ENCODE data around the gene MYOM1.
A peak's percentile ranks its signal among the peaks of the same experiment; 100 is the strongest.
"Not testable (repeated sequence)": the region's sequence is repeated elsewhere in the genome, so short reads cannot be mapped to it uniquely, and the experiment has no call there.

MYOM1 gene

GRCh38 chr18:3053081-3053480 is 166.7 kb downstream of the MYOM1 start:
- DNase-seq = no peak

DNA sequence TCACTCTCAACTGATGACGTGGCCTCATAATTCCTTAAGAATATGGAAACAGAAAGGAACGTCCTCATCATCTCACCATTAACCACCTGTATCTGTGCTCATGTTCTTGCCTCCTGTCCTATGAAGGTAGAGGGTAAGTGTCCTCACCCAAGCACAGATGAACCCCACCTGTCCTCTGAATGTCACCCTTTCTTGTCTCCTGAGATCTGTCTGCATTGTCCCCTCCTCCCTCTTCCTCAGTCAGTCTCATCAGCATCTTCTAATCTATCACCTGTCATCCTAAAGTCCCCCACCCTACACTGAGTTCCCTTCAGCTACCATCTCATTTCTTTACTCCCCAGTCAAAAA is 167.4 kb downstream of the MYOM1 start:
- no peak for DNase-seq

GRCh38 chr18:3051718-3052410 is 167.9 kb downstream of the MYOM1 start:
- DNase-seq = peak; percentile 34

DNA sequence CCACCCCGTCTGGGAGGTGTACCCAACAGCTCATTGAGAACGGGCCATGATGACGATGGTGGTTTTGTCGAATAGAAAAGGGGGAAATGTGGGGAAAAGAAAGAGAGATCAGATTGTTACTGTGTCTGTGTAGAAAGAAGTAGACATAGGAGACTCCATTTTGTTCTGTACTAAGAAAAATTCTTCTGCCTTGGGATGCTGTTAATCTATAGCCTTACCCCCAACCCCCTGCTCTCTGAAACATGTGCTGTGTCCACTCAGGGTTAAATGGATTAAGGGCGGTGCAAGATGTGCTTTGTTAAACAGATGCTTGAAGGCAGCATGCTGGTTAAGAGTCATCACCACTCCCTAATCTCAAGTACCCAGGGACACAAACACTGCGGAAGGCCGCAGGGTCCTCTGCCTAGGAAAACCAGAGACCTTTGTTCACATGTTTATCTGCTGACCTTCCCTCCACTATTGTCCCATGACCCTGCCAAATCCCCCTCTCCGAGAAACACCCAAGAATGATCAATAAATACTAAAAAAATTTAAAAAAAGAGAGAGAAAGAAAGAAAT is 169.8 kb downstream of the MYOM1 start:
- not testable (repeated sequence) for DNase-seq

DNA sequence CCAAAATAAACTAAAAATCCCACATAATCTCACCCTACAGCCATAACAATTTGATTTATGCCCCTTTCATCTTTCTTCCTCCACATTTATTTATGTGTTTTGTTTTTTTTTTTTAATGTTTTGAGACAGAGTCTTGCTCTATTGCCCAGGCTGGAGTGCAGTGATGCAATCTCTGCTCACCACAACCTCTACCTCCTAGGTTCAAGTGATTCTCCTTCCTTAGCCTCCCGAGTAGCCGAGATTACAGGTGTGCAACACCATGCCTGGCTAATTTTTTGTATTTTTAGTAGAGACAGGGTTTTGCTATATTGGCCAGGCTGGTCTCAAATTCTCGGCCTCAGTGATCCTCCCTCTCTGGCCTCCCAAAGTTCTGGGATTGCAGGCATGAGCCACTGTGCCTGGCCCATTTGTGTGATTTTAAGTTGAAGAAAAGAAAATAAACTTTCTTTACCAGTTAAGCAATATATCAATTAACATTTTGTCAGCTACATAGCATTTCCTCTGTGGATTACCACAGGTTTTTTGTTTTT is 170.9 kb downstream of the MYOM1 start:
- DNase-seq = no peak

DNA sequence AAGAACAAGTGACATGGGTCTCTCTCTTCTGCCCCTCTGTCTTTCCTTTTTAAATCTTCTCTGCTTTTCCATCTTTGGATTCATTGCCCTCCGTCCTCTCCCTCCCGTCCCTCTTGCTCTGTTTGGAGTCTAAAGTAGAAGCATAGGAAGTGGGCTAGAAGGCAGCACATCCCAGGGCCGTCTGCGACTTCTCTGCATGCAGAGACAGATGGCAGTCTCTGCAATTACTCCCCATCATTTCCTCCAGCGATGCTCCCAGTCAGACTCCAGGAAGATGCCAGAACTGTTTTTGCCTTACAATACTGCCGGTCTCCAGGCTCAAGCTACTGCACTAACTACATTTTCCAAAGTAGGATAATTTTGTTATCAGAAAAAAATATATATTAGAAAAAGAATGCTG is 171.6 kb downstream of the MYOM1 start:
- DNase-seq = no peak

GRCh38 chr18:3046216-3046808 is 173.5 kb downstream of the MYOM1 start:
- no peak for DNase-seq

DNA sequence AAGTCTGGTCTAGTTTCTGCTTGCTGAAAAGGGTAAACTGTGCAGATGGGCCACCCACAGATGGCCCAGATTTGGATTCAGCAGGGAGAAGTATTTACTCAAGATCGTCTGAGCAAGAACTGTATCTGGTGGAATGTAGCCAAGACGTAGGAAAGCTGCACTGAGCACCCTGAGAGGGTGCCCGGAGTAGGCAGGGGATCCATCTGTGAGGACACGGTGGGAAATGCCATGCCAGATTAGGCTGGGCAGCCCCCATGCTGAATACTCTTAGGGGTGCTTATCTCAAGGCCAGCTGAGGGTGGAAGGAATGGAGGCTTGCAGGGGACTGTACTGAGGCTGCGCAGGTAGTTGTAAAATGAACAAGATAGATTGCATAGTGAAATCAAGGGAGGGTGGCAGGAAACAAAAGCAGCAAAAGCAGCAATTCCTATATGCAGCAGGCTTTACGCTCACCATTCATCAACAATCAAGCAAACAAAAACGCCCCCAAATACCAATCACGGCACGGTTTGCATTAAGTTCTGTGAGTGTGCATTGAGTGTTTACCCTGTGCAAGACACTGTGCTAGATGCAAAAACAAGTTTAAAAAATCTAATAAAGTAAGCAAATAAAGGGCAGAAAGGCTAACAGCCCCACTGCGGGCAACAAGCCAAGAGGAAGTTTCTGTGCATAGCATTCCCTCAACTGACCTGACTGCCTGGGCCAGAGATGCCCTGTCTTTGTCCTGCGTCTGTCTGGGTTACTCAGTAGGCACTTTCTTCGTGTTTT is 174.7 kb downstream of the MYOM1 start:
- peak; percentile 59 for DNase-seq

GRCh38 chr18:3042379-3042778 is 177.4 kb downstream of the MYOM1 start:
- no peak for DNase-seq

DNA sequence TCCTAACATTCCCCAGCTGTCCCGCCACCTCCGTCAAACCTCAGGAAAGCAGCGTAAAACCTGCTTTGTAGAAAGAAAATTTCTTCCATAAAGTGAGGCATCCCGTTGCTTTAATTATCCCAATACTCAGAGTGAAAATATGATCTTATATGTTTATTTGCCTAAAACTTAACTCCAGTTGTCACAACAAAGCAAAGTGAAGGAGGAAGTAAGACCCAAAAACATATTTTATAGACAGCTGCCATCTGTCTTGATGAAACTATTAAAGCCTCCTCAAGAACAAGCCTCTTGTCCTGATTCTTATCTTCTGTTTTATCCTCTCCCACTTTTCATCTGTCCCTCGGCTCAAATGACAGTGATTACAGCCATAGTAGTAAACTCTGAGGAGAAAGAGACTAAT is 177.9 kb downstream of the MYOM1 start:
- DNase-seq = no peak

DNA sequence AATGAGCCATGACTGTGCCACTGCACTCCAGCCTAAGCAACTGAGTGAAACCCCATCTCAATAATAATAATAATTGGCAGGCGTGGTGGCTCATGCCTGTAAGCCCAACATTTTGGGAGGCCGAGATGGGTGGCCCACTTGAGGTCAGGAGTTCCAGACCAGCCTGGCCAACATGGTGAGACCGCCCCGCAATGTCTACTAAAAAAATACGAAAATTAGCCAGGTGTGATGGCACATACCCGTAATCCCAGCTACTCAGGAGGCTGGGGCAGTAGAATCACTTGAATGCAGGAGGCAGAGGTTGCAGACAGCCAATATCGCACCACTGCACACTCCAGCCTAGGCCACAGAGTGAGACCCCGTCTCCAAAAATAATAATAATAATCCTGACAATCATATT is 178.9 kb downstream of the MYOM1 start:
- no peak for DNase-seq

- DNase-seq = no peak
Observed at GRCh38 chr18:3040173-3040572, 179.6 kb downstream of the MYOM1 start.

DNA sequence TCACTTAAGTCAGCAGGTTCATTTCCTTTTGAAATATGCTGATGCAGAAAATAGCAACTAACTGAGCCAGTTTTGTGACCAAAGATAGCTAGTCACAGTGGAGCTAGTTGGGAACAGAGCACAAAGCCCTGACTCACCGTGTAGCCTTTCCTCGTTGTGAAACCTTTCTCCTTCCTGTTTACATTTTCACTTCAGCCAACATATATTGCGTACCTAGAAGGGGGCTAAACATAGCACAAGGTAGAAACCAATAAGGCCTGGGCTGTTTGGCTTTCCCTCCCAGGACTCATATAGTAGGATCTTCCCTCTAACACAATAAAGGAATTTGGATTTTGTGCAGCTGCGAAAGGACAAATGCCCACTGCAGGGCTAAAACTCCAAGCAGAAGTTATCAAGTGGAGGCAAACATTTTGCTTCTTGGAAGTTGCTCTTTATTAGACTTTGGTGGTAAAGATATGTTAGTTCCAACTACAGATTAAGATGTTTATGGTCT is 182.3 kb downstream of the MYOM1 start:
- peak; percentile 60 for DNase-seq

DNA sequence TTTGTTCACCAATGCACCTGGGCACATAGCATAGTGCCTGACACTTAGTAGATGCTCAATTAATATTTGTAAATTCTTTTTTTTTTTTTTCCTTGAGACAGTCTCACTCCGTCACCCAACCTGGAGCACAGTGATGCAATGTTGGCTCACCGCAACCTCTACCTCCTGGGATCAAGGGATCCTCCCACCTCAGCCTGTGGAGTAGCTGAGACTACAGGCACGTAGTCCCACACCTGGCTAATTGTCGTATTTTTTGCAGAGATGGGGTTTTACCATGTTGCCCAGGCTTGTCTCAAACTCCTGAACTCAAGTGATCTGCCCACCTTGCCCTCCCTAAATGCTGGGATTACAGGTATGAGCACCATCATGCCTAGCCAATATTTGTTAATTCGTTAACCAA is 183.7 kb downstream of the MYOM1 start:
- DNase-seq = no peak

DNA sequence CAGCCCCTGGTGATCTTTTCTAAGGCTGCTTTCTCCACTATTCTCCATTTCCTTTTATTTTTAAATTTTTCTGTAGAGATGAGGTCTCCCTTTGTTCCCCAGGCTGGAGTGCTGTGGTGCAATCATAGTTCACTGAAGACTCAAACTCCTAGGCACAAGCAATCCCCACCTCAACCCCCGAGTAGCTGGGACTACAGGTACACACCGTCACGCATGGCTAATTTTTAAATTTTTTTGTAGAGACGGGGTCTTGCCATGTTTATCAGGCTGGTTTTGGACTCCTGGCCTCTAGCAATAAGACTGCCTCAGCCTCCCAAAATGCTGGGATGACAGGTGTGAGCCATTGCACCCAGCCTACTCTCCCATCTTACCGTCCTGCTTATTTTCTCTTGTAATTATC is 184.1 kb downstream of the MYOM1 start:
- DNase-seq = no peak

DNA sequence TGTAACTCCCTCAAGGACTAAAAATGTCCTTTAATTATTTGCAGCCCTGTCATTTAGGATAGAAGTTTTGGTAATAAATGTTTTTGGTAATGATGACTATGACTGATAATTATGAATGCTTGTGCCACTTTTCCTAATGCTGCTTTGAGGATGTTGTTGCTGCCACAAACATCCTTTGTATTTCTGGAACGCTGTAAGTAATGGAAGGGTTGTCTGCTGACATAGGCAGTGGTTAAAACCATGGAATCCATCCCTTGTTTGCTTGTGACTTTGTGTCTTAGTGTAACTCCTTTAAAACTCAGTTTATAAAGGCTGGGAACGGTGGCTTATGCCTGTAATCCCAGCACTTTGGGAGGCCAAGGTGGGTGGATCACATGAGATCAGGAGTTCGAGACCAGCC is 187.0 kb downstream of the MYOM1 start:
- no peak for DNase-seq

- DNase-seq = peak; percentile 55
Observed at GRCh38 chr18:3029215-3029952, 190.4 kb downstream of the MYOM1 start.

DNA sequence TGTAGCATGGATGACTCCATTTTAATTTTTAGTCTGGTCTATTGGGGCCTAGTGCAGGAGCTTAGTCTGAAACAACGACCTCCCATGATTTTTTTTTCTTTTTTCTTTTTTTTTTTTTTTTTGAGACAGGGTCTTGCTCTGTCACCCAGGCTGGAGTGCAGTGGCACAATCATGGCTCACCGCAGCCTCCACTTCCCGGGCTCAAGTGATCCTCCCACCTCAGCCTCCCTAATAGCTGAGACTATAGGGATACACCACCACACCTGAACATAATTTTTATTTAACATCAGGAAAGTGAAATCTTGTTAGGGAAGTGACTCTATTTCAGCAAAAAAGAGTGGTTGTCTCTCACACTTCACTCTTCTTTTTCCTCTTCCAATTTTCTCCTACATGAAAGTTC is 191.7 kb downstream of the MYOM1 start:
- DNase-seq = not testable (repeated sequence)

GRCh38 chr18:3027370-3027891 is 192.3 kb downstream of the MYOM1 start:
- DNase-seq = no peak

GRCh38 chr18:3025544-3025943 is 194.2 kb downstream of the MYOM1 start:
- DNase-seq = no peak

DNA sequence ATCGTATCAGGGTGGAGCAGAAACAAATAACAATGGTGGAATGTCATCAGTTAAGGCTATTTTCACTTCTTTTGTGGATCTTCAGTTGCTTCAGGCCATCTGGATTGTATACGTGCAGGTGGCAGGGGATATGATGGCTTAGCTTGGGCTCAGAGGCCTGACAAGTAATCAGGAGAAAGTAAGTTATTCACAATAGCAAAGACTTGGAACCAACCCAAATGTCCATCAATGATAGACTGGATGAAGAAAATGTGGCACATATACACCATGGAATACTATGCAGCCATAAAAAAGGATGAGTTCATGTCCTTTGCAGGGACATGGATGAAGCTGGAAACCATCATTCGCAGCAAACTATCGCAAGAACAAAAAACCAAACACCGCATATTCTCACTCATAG is 196.2 kb downstream of the MYOM1 start:
- DNase-seq = not testable (repeated sequence)

Measured in hematopoietic multipotent progenitor cell treated with erythropoietin and hydrocortisone succinate and interleukin-3 and kit ligand, for 6 days (in vitro differentiated cells).